PC-9 (cell line): ENCODE measurements around the gene GDF7. TPM values are rescaled to one million over a fixed set of nuclear protein-coding genes. Genes with fewer than 3 reads are reported as not detected.

Experiments
- BruUV-seq: library from RNA; stranded (reverse); fragments of 400-500 nt; replicated peaks from 2 replicates; lab custom pipeline; 2021; lab: Mats Ljungman, UMichigan
- CTCF ChIA-PET: fragments of 300-600 bp; sonication (Branson Sonifier 250); formaldehyde crosslinking; loops from one replicate; lab custom pipeline; 2022; ENCODE audit warnings: antibody characterized with exemption; lab: Charles Lee
- POLR2A ChIA-PET: fragments of 300-600 bp; sonication (Branson Sonifier 250); formaldehyde crosslinking; loops from one replicate; lab custom pipeline; 2022; ENCODE audit warnings: antibody characterized with exemption; ENCODE audit not compliant: unreplicated experiment; lab: Charles Lee
- DNase-seq, 2 experiments: peaks; one replicate each; pipeline versions ENCODE4 v3.0.0 to v3.0.0-alpha.2; 2015 to 2022; ENCODE audit warnings: mixed read lengths in 1 of 2
- H2AFZ ChIP-seq: fragments of 200-600 bp; sonication (generic); 2 replicates; pipeline ENCODE4 v1.8.1; 2017; ENCODE audit warnings: antibody characterized with exemption
- H3F3A ChIP-seq: fragments of 200-600 bp; sonication (generic); 2 replicates; pipeline ENCODE4 v1.8.1; 2017; ENCODE audit warnings: antibody characterized with exemption, mild to moderate bottlenecking, low read depth; ENCODE audit not compliant: insufficient read depth
- H3K27ac ChIP-seq: fragments of 200-600 bp; sonication (generic); 2 replicates; pipeline ENCODE4 v1.6.1; 2016; ENCODE audit warnings: mixed run types
- H3K27me3 ChIP-seq: fragments of 200-600 bp; sonication (generic); 2 replicates; pipeline ENCODE4 v1.6.1; 2016; ENCODE audit warnings: low read depth, mixed run types; ENCODE audit not compliant: insufficient read depth
- H3K36me3 ChIP-seq: fragments of 200-600 bp; sonication (generic); 2 replicates; pipeline ENCODE4 v1.6.1; 2016; ENCODE audit warnings: low read depth, mixed run types
- H3K4me1 ChIP-seq: fragments of 200-600 bp; sonication (generic); replicated peaks from 2 replicates; pipeline ENCODE4 v1.6.1; 2016; ENCODE audit warnings: mixed run types; ENCODE audit not compliant: insufficient read depth
- H3K4me2 ChIP-seq: fragments of 200-600 bp; sonication (generic); 2 replicates; pipeline ENCODE4 v1.6.1; 2017; ENCODE audit warnings: mixed run types
- H3K4me3 ChIP-seq: fragments of 200-600 bp; sonication (generic); 2 replicates; pipeline ENCODE4 v1.6.1; 2016; ENCODE audit warnings: mixed run types
- H3K79me2 ChIP-seq: fragments of 200-600 bp; sonication (generic); 2 replicates; pipeline ENCODE4 v1.6.1; 2017; ENCODE audit warnings: low read depth, mixed run types
- H3K9me2 ChIP-seq: fragments of 200-600 bp; sonication (generic); 2 replicates; pipeline ENCODE4 v1.8.1; 2017; ENCODE audit warnings: mild to moderate bottlenecking; ENCODE audit not compliant: insufficient read depth
- H3K9me3 ChIP-seq: fragments of 200-600 bp; sonication (generic); 2 replicates; pipeline ENCODE4 v1.8.1; 2016; ENCODE audit warnings: low read depth; ENCODE audit not compliant: insufficient read depth
- H4K20me1 ChIP-seq: fragments of 200-600 bp; sonication (generic); 2 replicates; pipeline ENCODE4 v1.8.1; 2017; ENCODE audit not compliant: insufficient read depth
- CTCF ChIP-seq: fragments of 200-600 bp; sonication (generic); conservative IDR thresholded peaks from 2 replicates; pipeline ENCODE4 v1.6.1; 2017; ENCODE audit warnings: mixed run types, antibody characterized with exemption, mild to moderate bottlenecking, moderate library complexity
- EZH2 ChIP-seq: fragments of 200-600 bp; sonication (generic); IDR thresholded peaks from 2 replicates; pipeline ENCODE4 v1.8.0; 2017; ENCODE audit warnings: antibody characterized with exemption, low read depth
- intact Hi-C: fragments of 100-400 bp; cut with micrococcal nuclease; formaldehyde crosslinking; loops from one replicate; pipeline ENCODE4 v1.10.0; 2022; ENCODE audit not compliant: unreplicated experiment
- total RNA-seq: library from RNA; stranded (reverse); gene quantifications from 2 replicates; pipeline ENCODE4 v1.2.3, GENCODE V29; 2021

GDF7 gene
- total RNA-seq, 1 experiment from 2014 or later: 0.04 TPM

GRCh38 chr2:20667531-20668401 is 822 bp downstream of the GDF7 start:
- no peaks in the 10 kb centered on the region for H3K36me3 ChIP-seq
- H3K4me3 ChIP-seq: no peak overlapping the region
- intact Hi-C loops: no loop called here
- no peaks in the 10 kb centered on the region for H3K4me1 ChIP-seq
- no peak overlapping the region for H3K4me2 ChIP-seq
- no peak overlapping the region for H3K27ac ChIP-seq
- no peak for DNase-seq
- no peak overlapping the region for H2AFZ ChIP-seq
- 0 out of 2 replicates have a peak, but pooled peaks cover 14% of the 10 kb centered on the region for H3K27me3 ChIP-seq
- no peaks in the 10 kb centered on the region for H3F3A ChIP-seq
- TF ChIP-seq EZH2: no peak
- TF ChIP-seq CTCF: no peak
- no TSS peak for BruUV-seq
- H3K9me2 ChIP-seq: no peaks in the 10 kb centered on the region
- H3K79me2 ChIP-seq: no peaks in the 10 kb centered on the region
- ChIA-PET CTCF (no interaction called here), POLR2A (no interaction called here)
- H4K20me1 ChIP-seq: no peaks in the 10 kb centered on the region
- H3K9me3 ChIP-seq: no peaks in the 10 kb centered on the region

- ChIA-PET POLR2A (no interaction called here), CTCF (no interaction called here)
- Histone ChIP-seq H3K4me2 (no peak overlapping the region), H3K27me3 (0 out of 2 replicates have a peak, but pooled peaks cover 12% of the 10 kb centered on the region), H3K36me3 (no peaks in the 10 kb centered on the region), H3K27ac (no peak overlapping the region), H3F3A (no peaks in the 10 kb centered on the region), H3K4me3 (no peak overlapping the region), H4K20me1 (no peaks in the 10 kb centered on the region), H2AFZ (no peak overlapping the region), H3K4me1 (no peaks in the 10 kb centered on the region), H3K79me2 (no peaks in the 10 kb centered on the region), H3K9me2 (no peaks in the 10 kb centered on the region), H3K9me3 (no peaks in the 10 kb centered on the region)
- no peak for TF ChIP-seq CTCF
- no peak for TF ChIP-seq EZH2
- no peak for DNase-seq
- intact Hi-C loops: no loop called here
- no TSS peak for BruUV-seq
Measured at GRCh38 chr2:20668451-20668850, 1.5 kb downstream of the GDF7 start.

- no peaks in the 10 kb centered on the region for H3K79me2 ChIP-seq
Measured at GRCh38 chr2:20668871-20669475, 2.0 kb downstream of the GDF7 start.

More at GRCh38 chr2:20668871-20669475, 2.0 kb downstream of the GDF7 start:
- no peaks in the 10 kb centered on the region for H3K9me2 ChIP-seq
- no peak overlapping the region for H3K4me2 ChIP-seq
- TF ChIP-seq CTCF: no peak
- no peak for TF ChIP-seq EZH2
- H3F3A ChIP-seq: no peaks in the 10 kb centered on the region
- H3K9me3 ChIP-seq: no peaks in the 10 kb centered on the region
- H3K4me1 ChIP-seq: no peaks in the 10 kb centered on the region
- intact Hi-C loops: no loop called here
- H3K27me3 ChIP-seq: 0 out of 2 replicates have a peak, but pooled peaks cover 7% of the 10 kb centered on the region
- H3K27ac ChIP-seq: no peak overlapping the region
- no peak overlapping the region for H2AFZ ChIP-seq
- CTCF ChIA-PET: no interaction called here
- BruUV-seq: no TSS peak
- POLR2A ChIA-PET: no interaction called here
- H3K4me3 ChIP-seq: no peak overlapping the region
- no peaks in the 10 kb centered on the region for H4K20me1 ChIP-seq
- no peaks in the 10 kb centered on the region for H3K36me3 ChIP-seq
- DNase-seq: no peak
